MCF 10A (cell line): ENCODE measurements around the gene TAS1R3. TPM values are rescaled to one million over a fixed set of nuclear protein-coding genes. Genes with fewer than 3 reads are reported as not detected.

ENCODE experiments used
- BruUV-seq: library from RNA; stranded (reverse); fragments of 400-500 nt; replicated peaks from 2 replicates; lab custom pipeline; 2021; lab: Mats Ljungman, UMichigan
- CTCF ChIA-PET: fragments of 300-600 bp; sonication (Branson Sonifier 250); formaldehyde crosslinking; extraction: SDS; loops from one replicate; lab custom pipeline; 2021; ENCODE audit warnings: antibody characterized with exemption, inconsistent platforms; lab: Yijun Ruan, JAX
- POLR2A ChIA-PET: fragments of 300-600, 350-650 bp; sonication (Branson Sonifier 250); formaldehyde crosslinking; extraction: SDS; loops from one replicate; lab custom pipeline; 2020; ENCODE audit warnings: antibody characterized with exemption, inconsistent platforms; lab: Yijun Ruan, JAX
- DNase-seq: peaks from one replicate; pipeline ENCODE4 v3.0.0-alpha.2; 2018; ENCODE audit not compliant: unreplicated experiment
- H3K27ac Mint-ChIP-seq: one replicate; pipeline ENCODE4 v1.8.0; 2022; ENCODE audit warnings: mild to moderate bottlenecking, low read depth, mixed read lengths; ENCODE audit not compliant: unreplicated experiment
- H3K27me3 Mint-ChIP-seq: one replicate; pipeline ENCODE4 v1.8.0; 2022; ENCODE audit warnings: mixed read lengths; ENCODE audit not compliant: insufficient read depth, unreplicated experiment
- H3K36me3 Mint-ChIP-seq: one replicate; pipeline ENCODE4 v1.8.0; 2022; ENCODE audit warnings: mild to moderate bottlenecking, moderate library complexity, mixed read lengths; ENCODE audit not compliant: insufficient read depth, unreplicated experiment
- H3K4me1 Mint-ChIP-seq: one replicate; pipeline ENCODE4 v1.8.0; 2022; ENCODE audit warnings: mixed read lengths; ENCODE audit not compliant: insufficient read depth, unreplicated experiment
- H3K4me3 Mint-ChIP-seq: one replicate; pipeline ENCODE4 v1.8.0; 2022; ENCODE audit warnings: mild to moderate bottlenecking, moderate library complexity, mixed read lengths; ENCODE audit not compliant: unreplicated experiment
- H3K9me3 Mint-ChIP-seq: one replicate; pipeline ENCODE4 v1.8.0; 2022; ENCODE audit warnings: mixed read lengths; ENCODE audit not compliant: unreplicated experiment
- CTCF ChIP-seq: fragments of 200-600 bp; IDR thresholded peaks from one replicate; pipeline ENCODE4 v1.8.0; 2022; ENCODE audit warnings: antibody characterized with exemption, mild to moderate bottlenecking; ENCODE audit not compliant: unreplicated experiment
- intact Hi-C: fragments of 100-400 bp; cut with micrococcal nuclease; formaldehyde crosslinking; loops from 2 replicates; pipeline ENCODE4 v1.14.1; 2022
- total RNA-seq: library from RNA; stranded (reverse); gene quantifications from 2 replicates; pipeline ENCODE4 v1.2.3, GENCODE V29; 2022

TAS1R3 gene
- total RNA-seq, 1 experiment from 2014 or later = not detected

- Mint-ChIP-seq H3K4me3 (peak overlapping the region; percentile 70), H3K4me1 (peaks cover 20% of the 10 kb centered on the region), H3K36me3 (peaks cover 23% of the 10 kb centered on the region), H3K27me3 (no peaks in the 10 kb centered on the region), H3K9me3 (no peaks in the 10 kb centered on the region), H3K27ac (no peak overlapping the region)
- no peak for TF ChIP-seq CTCF
- intact Hi-C loops = no loop called here
- POLR2A ChIA-PET = interaction anchor here (0.5 to 2.3 kb wide), 9 partner anchors 8 to 257 kb away, joined by 3 to 21 read pairs (median 3); partner anchors contain the start of gene AURKAIP1
- no TSS peak for BruUV-seq
- no peak for DNase-seq
- CTCF ChIA-PET = interaction anchor here (0.9 kb wide), 1 partner anchor 262 kb away, joined by 6 read pairs; no protein-coding TSS in a partner anchor
These were observed 4.9 kb upstream of the TAS1R3 start for GRCh38 chr1:1326075-1326605.

- intact Hi-C loops = no loop called here
- no peaks in the 10 kb centered on the region for H3K9me3 Mint-ChIP-seq
- DNase-seq = no peak
- POLR2A ChIA-PET = interaction anchor here (0.6 to 0.9 kb wide), 4 partner anchors 10 to 48 kb away, joined by 3 to 4 read pairs (median 3); partner anchors contain the start of gene AURKAIP1
- TF ChIP-seq CTCF = no peak
- no peaks in the 10 kb centered on the region for H3K27me3 Mint-ChIP-seq
- no peak overlapping the region for H3K27ac Mint-ChIP-seq
- no peak overlapping the region for H3K4me3 Mint-ChIP-seq
- CTCF ChIA-PET = interaction anchor here (1.1 kb wide), 1 partner anchor 44 kb away, joined by 3 read pairs; no protein-coding TSS in a partner anchor
- peaks cover 16% of the 10 kb centered on the region for H3K4me1 Mint-ChIP-seq
- no TSS peak for BruUV-seq
- peaks cover 23% of the 10 kb centered on the region for H3K36me3 Mint-ChIP-seq
These were observed 3.8 kb upstream of the TAS1R3 start for GRCh38 chr1:1327291-1327690.

- intact Hi-C loops = no loop called here
- BruUV-seq = no TSS peak
- Mint-ChIP-seq H3K9me3 (no peaks in the 10 kb centered on the region), H3K4me1 (peaks cover 13% of the 10 kb centered on the region), H3K4me3 (no peak overlapping the region), H3K27ac (no peak overlapping the region), H3K27me3 (no peaks in the 10 kb centered on the region), H3K36me3 (peaks cover 32% of the 10 kb centered on the region)
- POLR2A ChIA-PET = no interaction called here
- CTCF ChIA-PET = no interaction called here
- no peak for DNase-seq
- no peak for TF ChIP-seq CTCF
These were observed 2.8 kb upstream of the TAS1R3 start for GRCh38 chr1:1328254-1328653.

- TF ChIP-seq CTCF = no peak
- no peaks in the 10 kb centered on the region for H3K27me3 Mint-ChIP-seq
- intact Hi-C loops = no loop called here
- DNase-seq = no peak
- no TSS peak for BruUV-seq
- no peaks in the 10 kb centered on the region for H3K9me3 Mint-ChIP-seq
- ChIA-PET CTCF (interaction anchor here (0.6 kb wide), 1 partner anchor 55 kb away, joined by 3 read pairs; no protein-coding TSS in a partner anchor), POLR2A (no interaction called here)
- peaks cover 40% of the 10 kb centered on the region for H3K36me3 Mint-ChIP-seq
- peaks cover 6% of the 10 kb centered on the region for H3K4me1 Mint-ChIP-seq
- H3K27ac Mint-ChIP-seq = no peak overlapping the region
- no peak overlapping the region for H3K4me3 Mint-ChIP-seq
These were observed 1.5 kb upstream of the TAS1R3 start for GRCh38 chr1:1329304-1330210.
